CD4-positive, alpha-beta T cell (primary cell): ENCODE results near the gene DNPH1. TPM values are rescaled to one million over a fixed set of nuclear protein-coding genes. Genes with fewer than 3 reads are reported as not detected.

Experiments used
- ATAC-seq: fragments of 200-7000 bp; cut with Tn5 transposase; one replicate; pipeline ENCODE4 v1.10.0; 2022; ENCODE audit warnings: mild to moderate bottlenecking; ENCODE audit not compliant: poor library complexity
- CTCF ChIA-PET: fragments of 350-600 bp; sonication (Branson Sonifier 250); formaldehyde crosslinking; loops from one replicate; lab custom pipeline; 2021; ENCODE audit warnings: antibody characterized with exemption, inconsistent platforms; lab: Charles Lee
- POLR2A ChIA-PET: fragments of 350-600 bp; sonication (Branson Sonifier 250); formaldehyde crosslinking; loops from one replicate; lab custom pipeline; 2021; ENCODE audit warnings: antibody characterized with exemption, inconsistent platforms; lab: Charles Lee
- DNase-seq, 14 experiments: peaks; one replicate each; pipeline ENCODE4 v3.0.0-alpha.2; 2013 to 2020; ENCODE audit warnings: mixed read lengths in 2 of 14
- H3K27ac ChIP-seq, 2 donors: one replicate each; pipeline versions ENCODE4 v1.5.1 to v1.7.0; 2013; ENCODE audit warnings: low read length in 2 of 2, low read depth in 1 of 2, mild to moderate bottlenecking in 1 of 2
- H3K27me3 ChIP-seq, 2 experiments: 1 replicate in 1 of 2; 2 replicates in 1 of 2; pipeline versions ENCODE4 v1.6.1 to v1.7.0; 2013; ENCODE audit warnings: low read length in 2 of 2, control low read depth in 1 of 2, mild to moderate bottlenecking in 1 of 2, moderate library complexity in 1 of 2; ENCODE audit not compliant: insufficient read depth in 2 of 2, control insufficient read depth in 1 of 2
- H3K36me3 ChIP-seq: one replicate; pipeline ENCODE4 v1.6.1; 2013; ENCODE audit warnings: low read length, control low read depth; ENCODE audit not compliant: insufficient read depth
- H3K4me1 ChIP-seq: one replicate; pipeline ENCODE4 v1.6.1; 2013; ENCODE audit warnings: low read length, control low read depth; ENCODE audit not compliant: insufficient read depth
- H3K4me3 ChIP-seq: one replicate; pipeline ENCODE4 v1.5.1; 2013; ENCODE audit warnings: mild to moderate bottlenecking, low read length, moderate library complexity
- H3K9me3 ChIP-seq, 2 experiments: 1 replicate in 1 of 2; 2 replicates in 1 of 2; pipeline versions ENCODE4 v1.6.1 to v1.7.0; 2013; ENCODE audit warnings: low read length in 2 of 2, mild to moderate bottlenecking in 2 of 2, control low read depth in 1 of 2, moderate library complexity in 1 of 2; ENCODE audit not compliant: control insufficient read depth in 1 of 2, insufficient read depth in 1 of 2
- H3K27ac Mint-ChIP-seq: one replicate; pipeline ENCODE4 v1.8.0; 2020; ENCODE audit warnings: mixed read lengths
- H3K27me3 Mint-ChIP-seq: one replicate; pipeline ENCODE4 v1.8.0; 2021; ENCODE audit warnings: mixed read lengths
- H3K36me3 Mint-ChIP-seq: one replicate; pipeline ENCODE4 v1.8.0; 2021; ENCODE audit warnings: low read depth, mixed read lengths
- H3K4me1 Mint-ChIP-seq: one replicate; pipeline ENCODE4 v1.8.0; 2021; ENCODE audit warnings: low read depth, mixed read lengths
- H3K4me3 Mint-ChIP-seq: one replicate; pipeline ENCODE4 v1.8.0; 2020; ENCODE audit warnings: mild to moderate bottlenecking, mixed read lengths
- H3K9me3 Mint-ChIP-seq: one replicate; pipeline ENCODE4 v1.8.0; 2020; ENCODE audit warnings: mixed read lengths
- intact Hi-C, 2 experiments: fragments of 100-400 bp; cut with DNase I in 1 of 2; cut with micrococcal nuclease in 1 of 2; formaldehyde crosslinking; loops; one replicate each; pipeline versions ENCODE4 v1.15.1 to v1.9.0; 2023 to 2025; cut with DNase I, micrococcal nuclease
- total RNA-seq, 174 experiments: library from RNA in 2 of 174; stranded (reverse) in 2 of 174; gene quantifications; one replicate each; pipeline ENCODE4 v1.2.3 and lab custom pipeline; 2021 to 2026
- TF ChIP-seq, protein P1 (sequence below): fragments of 200-600 bp; IDR thresholded peaks from one replicate; pipeline ENCODE4 v1.8.0; 2022; ENCODE audit warnings: antibody characterized with exemption, mild to moderate bottlenecking

DNPH1 gene
- total RNA-seq, 2 experiments from 2014 or later: 27.3 to 30.6 TPM

DNA sequence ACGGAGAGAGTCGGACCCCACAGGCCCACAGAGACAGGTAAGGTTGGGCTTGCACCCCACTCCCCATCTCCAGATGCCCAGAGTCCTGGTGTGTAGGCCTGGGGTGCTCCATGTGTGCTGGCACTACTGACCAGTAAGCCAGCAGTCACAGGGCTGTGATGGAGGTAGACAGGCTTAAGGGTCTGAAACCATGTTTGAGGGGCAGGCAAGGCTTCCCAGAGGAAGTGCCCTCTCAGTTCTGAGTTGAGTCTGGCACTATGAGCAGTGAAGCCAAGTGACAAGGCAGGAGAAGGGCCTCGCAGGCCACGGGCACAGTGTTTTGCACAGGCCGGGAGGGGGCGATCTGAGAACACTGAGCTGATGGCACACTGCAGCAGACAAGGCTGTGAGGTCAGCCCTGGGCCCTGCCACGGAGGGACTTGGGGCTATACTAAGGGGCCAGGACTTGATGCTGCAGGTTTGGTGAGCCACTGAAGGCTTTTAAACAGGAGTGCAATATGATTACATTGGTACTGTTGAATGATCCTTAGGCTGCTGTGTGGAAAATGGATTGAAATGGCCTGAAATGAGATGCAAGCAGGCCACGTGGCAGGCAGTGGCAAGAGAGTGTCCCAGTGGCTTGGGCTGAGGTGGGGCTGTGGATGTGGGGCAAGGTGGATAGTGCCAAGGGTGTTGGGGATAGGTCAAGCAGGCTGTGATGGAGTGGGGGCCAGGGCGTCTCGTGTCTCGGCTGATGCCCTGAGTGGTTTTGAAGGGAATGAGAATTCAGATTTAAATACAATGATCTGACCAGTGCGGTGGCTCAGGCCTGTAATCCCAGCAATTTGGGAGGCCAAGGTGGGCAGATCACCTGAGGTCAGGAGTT is 34.3 kb upstream of the DNPH1 start:
- intact Hi-C loops: loop anchor here (1.0 to 5.0 kb wide), 3 partner anchors 69 to 243 kb away; no protein-coding TSS in a partner anchor
- no peak overlapping the region for H3K4me3 ChIP-seq
- H3K27me3 ChIP-seq: peaks cover 0 to 2% of the 10 kb centered on the region in 2 experiments
- ChIA-PET CTCF (interaction anchor here (0.6 to 2.0 kb wide), 6 partner anchors 15 to 243 kb away, joined by 3 to 11 read pairs (median 4); no protein-coding TSS in a partner anchor), POLR2A (interaction anchor here (0.5 to 1.0 kb wide), 2 partner anchors 59 to 106 kb away, joined by 3 read pairs; partner anchors contain the start of gene ZNF318)
- ATAC-seq (peak; percentile 96), DNase-seq (peak; percentile 62 to 85 (median 73))
- Mint-ChIP-seq H3K27ac (no peak overlapping the region), H3K9me3 (no peaks in the 10 kb centered on the region), H3K27me3 (no peaks in the 10 kb centered on the region), H3K4me1 (no peaks in the 10 kb centered on the region), H3K36me3 (no peaks in the 10 kb centered on the region), H3K4me3 (no peak overlapping the region)
- H3K27ac ChIP-seq: no peak overlapping the region
- H3K36me3 ChIP-seq: no peaks in the 10 kb centered on the region
- TF ChIP-seq, protein P1, sequence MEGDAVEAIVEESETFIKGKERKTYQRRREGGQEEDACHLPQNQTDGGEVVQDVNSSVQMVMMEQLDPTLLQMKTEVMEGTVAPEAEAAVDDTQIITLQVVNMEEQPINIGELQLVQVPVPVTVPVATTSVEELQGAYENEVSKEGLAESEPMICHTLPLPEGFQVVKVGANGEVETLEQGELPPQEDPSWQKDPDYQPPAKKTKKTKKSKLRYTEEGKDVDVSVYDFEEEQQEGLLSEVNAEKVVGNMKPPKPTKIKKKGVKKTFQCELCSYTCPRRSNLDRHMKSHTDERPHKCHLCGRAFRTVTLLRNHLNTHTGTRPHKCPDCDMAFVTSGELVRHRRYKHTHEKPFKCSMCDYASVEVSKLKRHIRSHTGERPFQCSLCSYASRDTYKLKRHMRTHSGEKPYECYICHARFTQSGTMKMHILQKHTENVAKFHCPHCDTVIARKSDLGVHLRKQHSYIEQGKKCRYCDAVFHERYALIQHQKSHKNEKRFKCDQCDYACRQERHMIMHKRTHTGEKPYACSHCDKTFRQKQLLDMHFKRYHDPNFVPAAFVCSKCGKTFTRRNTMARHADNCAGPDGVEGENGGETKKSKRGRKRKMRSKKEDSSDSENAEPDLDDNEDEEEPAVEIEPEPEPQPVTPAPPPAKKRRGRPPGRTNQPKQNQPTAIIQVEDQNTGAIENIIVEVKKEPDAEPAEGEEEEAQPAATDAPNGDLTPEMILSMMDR: peak; percentile 72
- no peaks in the 10 kb centered on the region for H3K9me3 ChIP-seq
- peaks cover 3% of the 10 kb centered on the region for H3K4me1 ChIP-seq

DNA sequence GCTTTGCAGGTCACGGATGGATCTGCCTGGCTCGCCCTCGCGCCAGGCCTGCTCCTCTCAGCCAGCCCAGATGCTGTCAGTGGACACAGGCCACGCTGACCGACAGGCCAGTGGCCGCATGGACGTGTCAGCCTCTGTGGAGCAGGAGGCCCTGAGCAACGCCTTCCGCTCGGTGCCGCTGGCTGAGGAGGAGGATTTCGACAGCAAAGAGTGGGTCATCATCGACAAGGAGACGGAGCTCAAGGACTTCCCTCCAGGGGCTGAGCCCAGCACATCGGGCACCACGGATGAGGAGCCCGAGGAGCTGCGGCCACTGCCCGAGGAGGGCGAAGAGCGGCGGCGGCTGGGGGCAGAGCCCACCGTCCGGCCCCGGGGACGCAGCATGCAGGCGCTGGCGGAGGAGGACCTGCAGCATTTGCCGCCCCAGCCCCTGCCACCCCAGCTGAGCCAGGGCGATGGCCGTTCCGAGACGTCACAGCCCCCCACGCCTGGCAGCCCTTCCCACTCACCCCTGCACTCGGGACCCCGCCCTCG is 33.6 kb upstream of the DNPH1 start:
- no peaks in the 10 kb centered on the region for H3K36me3 ChIP-seq
- peaks cover 3% of the 10 kb centered on the region for H3K4me1 ChIP-seq
- intact Hi-C loops: loop anchor here (1.0 to 5.0 kb wide), 3 partner anchors 69 to 243 kb away; no protein-coding TSS in a partner anchor
- no peak overlapping the region for H3K4me3 Mint-ChIP-seq
- no peak overlapping the region for H3K27ac ChIP-seq
- TF ChIP-seq, protein P1: no peak
- H3K9me3 Mint-ChIP-seq: no peaks in the 10 kb centered on the region
- DNase-seq: no peak
- H3K4me3 ChIP-seq: no peak overlapping the region
- no peak overlapping the region for H3K27ac Mint-ChIP-seq
- CTCF ChIA-PET: interaction anchor here (0.6 to 2.0 kb wide), 5 partner anchors 14 to 244 kb away, joined by 3 to 11 read pairs (median 5); no protein-coding TSS in a partner anchor
- H3K27me3 Mint-ChIP-seq: peaks cover 2% of the 10 kb centered on the region
- H3K27me3 ChIP-seq: peaks cover 0 to under 1% of the 10 kb centered on the region in 2 experiments
- no peak for ATAC-seq
- POLR2A ChIA-PET: interaction anchor here (0.5 to 1.0 kb wide), 2 partner anchors 60 to 107 kb away, joined by 3 read pairs; partner anchors contain the start of gene ZNF318
- H3K4me1 Mint-ChIP-seq: no peaks in the 10 kb centered on the region
- no peaks in the 10 kb centered on the region for H3K36me3 Mint-ChIP-seq
- no peaks in the 10 kb centered on the region for H3K9me3 ChIP-seq

DNA sequence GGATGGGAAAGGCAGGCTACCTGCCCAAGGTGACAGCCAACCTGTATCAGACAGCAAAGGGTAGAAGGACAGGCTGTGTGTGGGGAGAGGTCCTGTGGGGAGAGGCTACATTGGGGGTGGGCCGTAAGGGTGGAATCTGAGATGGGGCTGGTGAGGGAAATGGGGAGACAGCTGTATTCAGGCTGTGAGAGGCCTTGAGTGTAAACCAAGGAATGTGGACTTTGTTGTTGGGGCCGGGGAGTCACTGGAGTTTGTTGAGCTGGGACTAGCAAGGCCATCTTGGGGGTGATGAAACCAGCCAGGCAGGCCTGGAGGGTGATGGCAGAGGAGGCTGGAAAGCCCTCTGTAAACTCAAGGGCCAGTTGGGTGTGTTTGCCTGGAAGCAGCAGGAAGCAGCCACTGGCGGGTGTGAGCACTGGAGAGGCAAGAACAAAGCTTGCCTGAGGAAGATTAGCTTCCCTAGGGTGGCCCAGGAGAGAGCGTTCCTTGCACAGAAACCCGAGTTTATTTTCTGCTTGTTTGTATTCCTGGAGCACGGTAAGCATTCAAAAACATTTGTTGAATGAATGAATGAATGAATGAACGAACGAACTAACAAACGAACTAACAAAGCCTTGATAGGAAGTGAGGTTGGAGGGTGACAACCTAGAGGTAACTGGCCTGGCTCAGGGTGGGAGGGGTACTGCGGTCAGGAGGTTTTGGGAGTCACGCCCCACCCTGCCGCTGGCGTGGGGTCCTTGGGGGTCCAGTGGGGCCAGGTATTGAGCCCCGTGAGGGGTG is 32.9 kb upstream of the DNPH1 start:
- intact Hi-C loops: loop anchor here in 1 of 2 experiments (5.0 kb wide), 1 partner anchor 70 kb away; no protein-coding TSS in a partner anchor
- Histone ChIP-seq H3K9me3 (no peaks in the 10 kb centered on the region), H3K4me3 (no peak overlapping the region), H3K27me3 (peaks cover 0 to 2% of the 10 kb centered on the region in 2 experiments), H3K36me3 (no peaks in the 10 kb centered on the region), H3K4me1 (peaks cover 3% of the 10 kb centered on the region), H3K27ac (no peak overlapping the region)
- Mint-ChIP-seq H3K27ac (no peak overlapping the region), H3K9me3 (no peaks in the 10 kb centered on the region), H3K4me1 (no peaks in the 10 kb centered on the region), H3K27me3 (peaks cover 9% of the 10 kb centered on the region), H3K4me3 (no peak overlapping the region), H3K36me3 (no peaks in the 10 kb centered on the region)
- CTCF ChIA-PET: interaction anchor here (0.6 to 2.0 kb wide), 4 partner anchors 71 to 245 kb away, joined by 3 to 11 read pairs (median 6); no protein-coding TSS in a partner anchor
- TF ChIP-seq, protein P1: no peak
- ATAC-seq (no peak), DNase-seq (no peak)
- POLR2A ChIA-PET: no interaction called here
